Lower leg skin (tissue), 3 donors: Measurements from ENCODE around the gene SLC6A18.

Experiments used
- POLR2A ChIP-seq, 2 donors: fragments of 450-650 bp; IDR thresholded peaks; one replicate each; pipeline ENCODE4 v1.6.1; 2016 to 2017; ENCODE audit warnings: antibody characterized with exemption in 2 of 2, mild to moderate bottlenecking in 1 of 2, moderate library complexity in 1 of 2
- TF ChIP-seq, protein P1 (sequence below), 3 donors: fragments of 450-650 bp; IDR thresholded peaks; one replicate each; pipeline ENCODE4 v1.5.1; 2016; ENCODE audit warnings: antibody characterized with exemption in 3 of 3, mild to moderate bottlenecking in 3 of 3, moderate library complexity in 2 of 3

DNA sequence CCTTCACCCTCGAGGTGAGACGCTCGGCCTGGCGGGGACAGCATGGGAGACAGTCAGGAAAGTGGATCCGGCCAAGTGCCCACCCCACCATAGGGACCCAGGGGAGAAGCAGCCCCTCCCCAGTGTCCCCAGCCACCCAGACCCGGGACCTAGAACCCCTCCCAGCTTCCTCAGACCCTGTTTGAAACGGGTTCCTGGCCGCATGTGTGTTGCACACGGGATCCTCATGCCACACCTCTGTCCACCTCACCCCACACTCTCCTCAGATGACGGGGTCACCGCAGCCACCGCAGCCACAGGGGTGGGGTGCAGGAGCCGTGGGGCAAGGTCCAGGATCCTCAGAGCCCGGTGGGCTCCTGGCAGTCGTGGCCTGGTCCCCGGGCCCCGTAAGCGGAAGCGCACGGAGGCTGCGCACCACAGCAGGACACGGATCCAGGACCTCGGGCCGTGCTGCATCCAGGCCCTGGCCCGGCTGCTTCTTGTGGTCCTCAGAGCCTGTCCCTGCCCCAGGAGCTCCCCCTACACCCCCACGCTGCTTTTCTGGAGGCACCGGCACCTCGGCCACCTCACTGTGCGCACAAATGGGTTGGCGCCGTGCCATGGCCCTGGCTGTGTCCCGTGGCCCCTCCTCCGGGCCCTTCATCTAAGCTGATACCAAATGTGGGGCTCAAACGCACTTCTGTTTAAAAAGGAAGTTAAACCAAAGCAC, 54.4 kb downstream of the SLC6A18 start:
- TF ChIP-seq, protein P1, sequence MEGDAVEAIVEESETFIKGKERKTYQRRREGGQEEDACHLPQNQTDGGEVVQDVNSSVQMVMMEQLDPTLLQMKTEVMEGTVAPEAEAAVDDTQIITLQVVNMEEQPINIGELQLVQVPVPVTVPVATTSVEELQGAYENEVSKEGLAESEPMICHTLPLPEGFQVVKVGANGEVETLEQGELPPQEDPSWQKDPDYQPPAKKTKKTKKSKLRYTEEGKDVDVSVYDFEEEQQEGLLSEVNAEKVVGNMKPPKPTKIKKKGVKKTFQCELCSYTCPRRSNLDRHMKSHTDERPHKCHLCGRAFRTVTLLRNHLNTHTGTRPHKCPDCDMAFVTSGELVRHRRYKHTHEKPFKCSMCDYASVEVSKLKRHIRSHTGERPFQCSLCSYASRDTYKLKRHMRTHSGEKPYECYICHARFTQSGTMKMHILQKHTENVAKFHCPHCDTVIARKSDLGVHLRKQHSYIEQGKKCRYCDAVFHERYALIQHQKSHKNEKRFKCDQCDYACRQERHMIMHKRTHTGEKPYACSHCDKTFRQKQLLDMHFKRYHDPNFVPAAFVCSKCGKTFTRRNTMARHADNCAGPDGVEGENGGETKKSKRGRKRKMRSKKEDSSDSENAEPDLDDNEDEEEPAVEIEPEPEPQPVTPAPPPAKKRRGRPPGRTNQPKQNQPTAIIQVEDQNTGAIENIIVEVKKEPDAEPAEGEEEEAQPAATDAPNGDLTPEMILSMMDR (IDR thresholded peaks at IDR 0.05), result no peak
- no peak for TF ChIP-seq POLR2A (IDR thresholded peaks at IDR 0.05)
